Stimulated activated CD8-positive, alpha-beta memory T cell treated with anti-CD3 and anti-CD28 coated beads, Interleukin-12 subunit alpha, Interleukin-12 subunit beta, amount 100 ng/mL, for 4 hours (primary cell): ENCODE data around the gene EEF1A2.

Experiments
- DNase-seq: peaks from one replicate; pipeline ENCODE4 v3.0.0-alpha.2; 2020; ENCODE audit warnings: low read depth

The EEF1A2 gene

DNA sequence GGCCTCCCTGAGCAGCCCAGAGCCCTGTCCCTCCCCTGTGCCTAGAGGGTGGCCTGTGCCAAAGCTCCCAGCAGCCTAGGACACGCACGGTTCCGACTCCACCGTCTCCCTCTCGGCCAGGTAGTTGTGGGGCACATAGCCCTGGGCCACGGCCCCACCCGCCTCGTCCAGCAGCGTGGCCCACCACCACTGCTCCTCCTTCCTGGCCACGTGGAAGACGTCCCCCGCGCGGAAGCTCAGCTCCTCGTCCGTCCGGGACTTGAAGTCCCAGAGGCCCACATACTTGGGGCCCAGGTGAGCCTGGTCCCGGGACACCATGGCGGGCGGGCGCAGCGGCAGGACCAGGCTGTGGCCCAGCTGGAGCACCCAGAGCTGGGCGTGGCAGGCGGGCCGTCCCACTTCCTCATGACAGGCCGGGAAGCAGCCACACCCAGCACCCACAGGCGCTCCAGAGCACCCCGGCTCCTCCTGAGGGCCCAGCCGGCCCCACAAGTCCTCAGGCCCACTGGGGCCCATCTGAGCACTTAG, 38.2 kb upstream of the EEF1A2 start, which contains the start of gene PTK6:
Gene PTK6 (minus strand): TSS at position 380 of the 528 bp plus-strand sequence. CDS start 62 bp downstream, at position 318.
- no peak for DNase-seq

- no peak for DNase-seq
Measured at GRCh38 chr20:63536241-63536977, 37.5 kb upstream of the EEF1A2 start.

- DNase-seq, result no peak
Measured at GRCh38 chr20:63534831-63535651, 36.2 kb upstream of the EEF1A2 start.

DNA sequence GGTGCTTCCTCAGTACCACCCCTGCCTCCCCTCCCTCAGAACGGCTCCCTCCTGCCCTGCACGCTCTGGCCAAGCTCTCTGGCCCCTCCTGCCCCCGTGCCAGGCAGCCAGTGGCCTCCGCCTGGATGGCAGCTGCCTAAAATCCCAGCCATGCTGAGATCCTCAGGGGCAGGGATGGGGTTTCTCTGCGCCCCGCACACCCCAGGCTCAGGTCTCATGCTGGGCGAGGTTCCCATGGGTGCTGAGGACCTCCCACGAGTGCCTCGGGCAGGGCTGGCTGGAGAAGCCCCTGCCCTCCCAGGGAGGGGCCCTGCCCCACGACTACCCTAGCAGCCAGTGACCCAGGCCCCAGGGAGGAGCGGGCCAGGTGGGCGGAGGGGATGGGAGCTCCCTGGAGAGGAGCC, 35.5 kb upstream of the EEF1A2 start:
- DNase-seq, result no peak

DNA sequence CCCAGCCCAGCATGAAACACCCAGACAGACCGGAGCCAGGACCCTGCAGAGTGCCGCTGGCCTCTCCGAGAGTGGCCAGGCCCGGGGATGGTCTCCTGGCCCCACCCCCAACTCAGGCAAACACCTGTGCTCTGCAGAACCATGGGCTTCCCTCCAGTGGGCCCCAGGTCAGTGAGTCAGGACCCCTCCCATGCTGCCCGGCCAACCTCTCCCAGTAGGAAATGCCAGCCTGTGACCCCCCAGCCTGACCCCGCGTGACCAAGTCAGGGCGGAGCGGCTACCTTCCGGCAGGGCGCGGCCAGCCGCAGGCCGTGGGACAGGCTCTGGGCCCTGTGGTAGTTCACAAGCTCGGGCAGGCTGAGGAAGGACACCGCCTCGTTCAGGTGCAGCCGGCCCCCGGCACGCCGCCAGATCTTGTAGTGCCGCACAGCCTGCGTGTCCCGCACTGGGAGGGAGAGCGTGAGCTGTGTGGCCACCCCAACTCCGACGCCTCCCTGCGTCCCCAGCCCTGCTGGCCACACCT, 35.0 kb upstream of the EEF1A2 start:
- no peak for DNase-seq

DNA sequence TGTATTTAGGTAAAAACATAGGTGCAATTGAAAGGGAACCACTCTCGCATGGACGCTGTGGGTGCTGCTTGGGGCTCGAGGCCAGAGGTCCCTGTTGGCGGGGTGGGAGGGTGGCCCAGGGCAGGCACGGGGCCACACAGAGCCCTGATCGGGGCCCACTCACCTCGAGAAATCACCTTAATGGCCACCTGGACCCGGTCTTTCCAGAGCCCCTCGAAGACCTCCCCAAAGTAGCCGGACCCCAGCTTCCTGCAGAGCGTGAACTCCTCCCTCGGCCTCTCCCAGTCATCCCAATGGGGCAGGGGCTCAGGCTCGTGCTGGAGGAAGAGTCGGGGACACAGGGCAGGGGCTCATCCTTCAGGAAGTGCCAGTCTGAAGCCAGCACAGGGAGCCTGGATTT, 34.5 kb upstream of the EEF1A2 start:
- DNase-seq, result no peak

GRCh38 chr20:63532449-63532971, 33.6 kb upstream of the EEF1A2 start:
- DNase-seq, result no peak

GRCh38 chr20:63531686-63532448, 33.0 kb upstream of the EEF1A2 start:
- no peak for DNase-seq

GRCh38 chr20:63530788-63531160, 31.9 kb upstream of the EEF1A2 start:
- DNase-seq, result no peak

DNA sequence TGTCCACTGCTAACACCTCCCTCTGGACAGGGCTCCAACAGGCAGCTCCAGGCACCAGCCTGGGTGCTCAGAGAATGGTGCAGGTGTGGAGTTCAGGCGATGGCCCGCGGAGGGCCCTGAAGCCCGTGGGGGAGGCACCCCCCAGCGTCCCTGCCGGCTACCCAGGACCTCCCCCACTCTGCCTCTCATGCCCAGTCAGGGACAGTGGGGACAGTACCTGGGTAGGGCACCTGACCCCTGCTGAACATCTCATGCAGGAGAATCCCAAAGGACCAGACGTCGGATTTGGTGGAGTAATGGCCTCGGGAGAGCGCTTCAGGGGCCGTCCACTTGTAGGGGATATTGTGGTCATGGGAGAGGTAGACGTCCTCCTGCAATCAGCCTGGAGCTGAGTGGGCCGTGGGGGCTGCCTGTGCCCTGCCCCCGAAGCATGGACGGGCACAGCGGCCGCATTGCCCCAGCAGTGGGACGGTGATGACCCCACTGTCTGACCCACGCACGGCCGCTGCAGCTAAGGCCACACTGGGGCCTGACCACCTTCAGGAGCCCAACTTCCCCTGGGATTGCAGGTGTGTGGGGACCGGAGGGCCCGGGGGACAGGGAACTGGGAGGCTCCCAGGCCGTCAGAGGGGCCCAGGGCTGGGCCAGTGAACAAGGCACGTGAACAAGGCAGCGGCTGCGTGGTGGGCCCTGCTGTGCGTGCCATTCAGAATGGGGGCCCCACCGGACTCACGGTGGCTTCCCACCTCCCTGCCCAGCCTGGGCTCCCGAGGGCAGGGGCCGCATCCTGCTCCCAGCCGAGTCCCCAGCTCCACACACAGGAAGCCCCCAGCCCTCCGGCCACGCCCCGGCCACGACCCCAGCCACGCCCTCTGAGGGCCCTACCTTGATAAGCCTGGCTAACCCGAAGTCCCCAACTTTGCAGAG, 31.2 kb upstream of the EEF1A2 start:
- no peak for DNase-seq

DNA sequence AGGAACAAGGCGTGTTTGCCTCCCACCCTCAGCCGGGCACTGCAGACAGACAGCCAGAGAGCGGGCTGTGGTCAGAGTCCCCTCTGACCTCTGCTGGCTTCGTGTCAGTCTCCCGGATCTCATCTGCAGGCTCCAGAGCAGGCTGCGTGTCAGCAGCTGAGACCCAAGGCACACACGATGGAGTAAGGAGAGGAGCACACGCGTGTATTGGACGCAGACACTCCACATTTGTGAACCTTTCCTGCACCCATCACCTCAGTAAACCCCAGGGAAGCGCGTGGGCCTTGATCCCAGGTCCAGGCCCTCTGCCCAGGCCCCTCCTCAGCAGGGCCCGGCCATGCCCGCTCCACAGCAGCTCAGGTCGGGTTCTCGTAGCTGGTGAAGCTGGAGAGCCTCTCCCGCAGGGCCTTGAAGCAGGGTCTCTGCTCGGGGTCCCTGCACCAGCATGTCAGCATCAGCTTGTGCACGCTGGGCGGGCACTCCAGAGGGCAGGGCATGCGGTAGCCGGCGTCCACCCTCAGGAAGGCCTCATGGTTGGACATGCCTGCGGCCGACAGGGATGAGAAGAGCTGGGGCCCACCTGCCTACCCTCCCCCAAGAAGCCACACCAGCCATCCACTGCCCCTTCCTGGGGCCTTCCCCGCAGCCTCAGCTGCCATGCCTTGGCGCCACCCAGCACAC, 30.4 kb upstream of the EEF1A2 start:
- DNase-seq, result no peak

GRCh38 chr20:63527184-63527583, 28.3 kb upstream of the EEF1A2 start:
- no peak for DNase-seq

DNA sequence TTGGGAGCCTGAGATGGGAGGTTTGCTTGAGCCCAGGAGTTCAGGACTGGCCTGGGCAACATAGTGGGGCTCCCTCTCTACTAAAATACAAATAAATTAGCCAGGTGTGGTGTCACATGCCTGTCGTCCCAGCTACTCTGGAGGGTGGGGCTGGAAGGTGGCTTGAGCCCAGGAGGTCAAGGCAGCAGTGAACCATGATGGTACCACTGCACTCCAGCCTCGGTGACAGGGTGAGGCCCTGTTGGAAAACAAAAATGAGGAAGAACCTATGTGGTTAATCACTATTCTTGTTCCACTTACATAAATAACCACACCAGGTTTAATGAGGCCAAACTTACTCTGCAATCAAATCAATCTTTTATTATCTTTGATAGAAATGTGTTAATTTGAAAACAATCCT, 27.1 kb upstream of the EEF1A2 start:
- no peak for DNase-seq

- DNase-seq, result no peak
Measured at GRCh38 chr20:63525185-63525584, 26.3 kb upstream of the EEF1A2 start.

DNA sequence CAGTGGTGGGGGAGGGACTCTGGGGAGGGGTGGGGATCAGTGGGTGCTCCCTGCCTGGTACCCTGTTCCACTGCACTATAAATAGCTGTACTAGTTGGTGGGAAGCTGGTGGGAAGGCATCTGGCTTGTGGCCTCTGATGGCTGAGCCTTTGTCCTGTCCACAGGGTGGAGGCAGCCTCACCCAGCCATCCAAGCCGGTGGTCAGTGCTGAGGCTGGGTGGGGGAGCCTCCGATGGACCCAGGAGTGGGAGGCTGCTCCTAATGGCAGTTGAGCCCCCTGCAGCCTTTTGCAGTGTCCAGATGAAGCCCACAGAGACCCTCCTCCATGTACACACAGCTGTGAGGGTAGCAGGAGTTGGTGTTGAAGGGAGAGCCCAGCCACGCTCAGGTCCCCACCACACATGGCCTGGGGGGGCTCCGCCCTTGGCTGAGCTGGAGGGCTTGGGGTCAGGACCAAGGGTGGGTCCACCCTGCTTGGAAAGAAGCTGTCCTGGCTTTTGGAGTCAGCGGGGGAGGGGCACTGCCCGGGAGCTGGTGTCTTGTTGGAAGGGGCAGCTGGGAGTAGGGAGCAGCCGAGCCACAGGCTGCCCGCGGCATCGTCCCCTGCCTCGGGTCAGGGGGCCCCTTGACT, 24.2 kb upstream of the EEF1A2 start:
- DNase-seq, result no peak

GRCh38 chr20:63522091-63522868, 23.4 kb upstream of the EEF1A2 start:
- DNase-seq, result no peak

GRCh38 chr20:63521602-63522001, 22.7 kb upstream of the EEF1A2 start:
- DNase-seq, result no peak

DNA sequence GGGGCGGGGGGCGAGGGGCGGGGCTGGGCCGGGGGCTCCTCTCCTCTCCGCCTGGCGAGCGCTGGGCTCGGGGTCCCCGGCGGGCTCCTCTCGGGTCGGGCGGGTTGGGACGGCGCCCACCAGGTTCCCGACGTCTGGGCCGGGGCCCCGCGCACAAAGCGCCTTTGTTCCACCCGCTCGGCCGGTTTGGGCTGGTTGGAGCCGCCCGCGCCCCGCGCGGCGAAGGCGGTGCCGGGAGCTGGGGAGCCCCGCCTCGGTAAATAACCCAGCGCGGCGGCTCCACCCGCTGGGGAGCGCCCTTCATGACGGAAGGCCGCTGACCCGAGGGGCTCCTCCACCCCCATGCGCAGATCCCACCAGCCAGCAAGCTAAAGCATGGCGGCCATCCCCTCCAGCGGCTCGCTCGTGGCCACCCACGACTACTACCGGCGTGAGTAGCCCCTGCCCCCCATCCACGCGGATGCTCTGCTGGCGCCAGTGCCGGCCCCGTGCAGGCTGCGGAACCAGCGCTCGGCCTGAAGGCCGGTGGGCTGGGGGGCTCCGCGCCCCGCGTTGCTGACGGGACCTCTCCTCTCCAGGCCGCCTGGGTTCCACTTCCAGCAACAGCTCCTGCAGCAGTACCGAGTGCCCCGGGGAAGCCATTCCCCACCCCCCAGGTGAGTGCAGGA, 22.2 kb upstream of the EEF1A2 start:
- DNase-seq, result peak; percentile 55
